Neutrophil (primary cell): ENCODE measurements around the gene CCDC186.

Experiments used
- H3K27ac ChIP-seq: fragments of 200-600 bp; sonication (generic); 2 replicates; pipeline ENCODE4 v1.5.1; 2016; ENCODE audit warnings: mild to moderate bottlenecking, moderate library complexity
- H3K27me3 ChIP-seq: fragments of 200-600 bp; sonication (generic); 2 replicates; pipeline ENCODE4 v1.6.0; 2016; ENCODE audit warnings: mild to moderate bottlenecking
- H3K36me3 ChIP-seq: fragments of 200-600 bp; sonication (generic); 2 replicates; pipeline ENCODE4 v1.5.1; 2017
- H3K4me1 ChIP-seq, 2 experiments: fragments of 200-600 bp in 1 of 2; sonication (generic) in 1 of 2; 1 replicate in 1 of 2; 2 replicates in 1 of 2; pipeline versions ENCODE4 v1.5.1 to v1.6.1; 2013 to 2016; ENCODE audit warnings: low read depth in 1 of 2, low read length in 1 of 2, mild to moderate bottlenecking in 1 of 2, moderate library complexity in 1 of 2; ENCODE audit not compliant: control insufficient read depth in 1 of 2, insufficient read depth in 1 of 2
- H3K4me3 ChIP-seq, 2 experiments: fragments of 200-600 bp in 1 of 2; sonication (generic) in 1 of 2; 1 replicate in 1 of 2; 2 replicates in 1 of 2; pipeline ENCODE4 v1.5.1; 2013 to 2016; ENCODE audit warnings: low read depth in 1 of 2, low read length in 1 of 2, mild to moderate bottlenecking in 1 of 2, moderate library complexity in 1 of 2
- H3K9me3 ChIP-seq: fragments of 200-600 bp; sonication (generic); 2 replicates; pipeline ENCODE4 v1.5.1; 2016
- TF ChIP-seq, protein P1 (sequence below): fragments of 200-600 bp; sonication (generic); IDR thresholded peaks from 2 replicates; pipeline ENCODE4 v1.5.1; 2016; ENCODE audit warnings: antibody characterized with exemption

CCDC186 gene

DNA sequence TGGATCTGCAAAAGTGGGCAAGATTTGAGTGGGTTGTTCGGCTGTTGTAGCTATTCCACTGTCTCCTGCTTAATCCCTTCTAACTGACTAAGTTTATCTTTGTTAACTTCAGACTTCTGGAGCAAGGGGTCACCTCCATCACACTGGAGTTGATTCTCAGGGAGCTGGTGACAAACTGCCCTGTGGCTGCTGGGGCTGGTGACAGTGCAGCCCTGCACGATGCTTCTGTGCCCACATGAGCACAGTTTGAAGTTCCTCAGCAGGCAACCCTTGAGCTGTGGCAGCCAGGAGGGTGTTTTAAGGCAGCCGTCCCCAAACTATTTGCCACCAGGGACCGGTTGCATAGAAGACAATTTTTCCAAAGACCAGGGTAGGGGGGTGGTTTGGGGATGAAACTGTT, 89.8 kb downstream of the CCDC186 start:
- Histone ChIP-seq H3K36me3 (no peaks in the 10 kb centered on the region), H3K9me3 (no peaks in the 10 kb centered on the region), H3K27ac (no peak overlapping the region), H3K4me1 (no peaks in the 10 kb centered on the region), H3K4me3 (no peak overlapping the region), H3K27me3 (no peaks in the 10 kb centered on the region)
- TF ChIP-seq, protein P1, sequence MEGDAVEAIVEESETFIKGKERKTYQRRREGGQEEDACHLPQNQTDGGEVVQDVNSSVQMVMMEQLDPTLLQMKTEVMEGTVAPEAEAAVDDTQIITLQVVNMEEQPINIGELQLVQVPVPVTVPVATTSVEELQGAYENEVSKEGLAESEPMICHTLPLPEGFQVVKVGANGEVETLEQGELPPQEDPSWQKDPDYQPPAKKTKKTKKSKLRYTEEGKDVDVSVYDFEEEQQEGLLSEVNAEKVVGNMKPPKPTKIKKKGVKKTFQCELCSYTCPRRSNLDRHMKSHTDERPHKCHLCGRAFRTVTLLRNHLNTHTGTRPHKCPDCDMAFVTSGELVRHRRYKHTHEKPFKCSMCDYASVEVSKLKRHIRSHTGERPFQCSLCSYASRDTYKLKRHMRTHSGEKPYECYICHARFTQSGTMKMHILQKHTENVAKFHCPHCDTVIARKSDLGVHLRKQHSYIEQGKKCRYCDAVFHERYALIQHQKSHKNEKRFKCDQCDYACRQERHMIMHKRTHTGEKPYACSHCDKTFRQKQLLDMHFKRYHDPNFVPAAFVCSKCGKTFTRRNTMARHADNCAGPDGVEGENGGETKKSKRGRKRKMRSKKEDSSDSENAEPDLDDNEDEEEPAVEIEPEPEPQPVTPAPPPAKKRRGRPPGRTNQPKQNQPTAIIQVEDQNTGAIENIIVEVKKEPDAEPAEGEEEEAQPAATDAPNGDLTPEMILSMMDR: no peak

DNA sequence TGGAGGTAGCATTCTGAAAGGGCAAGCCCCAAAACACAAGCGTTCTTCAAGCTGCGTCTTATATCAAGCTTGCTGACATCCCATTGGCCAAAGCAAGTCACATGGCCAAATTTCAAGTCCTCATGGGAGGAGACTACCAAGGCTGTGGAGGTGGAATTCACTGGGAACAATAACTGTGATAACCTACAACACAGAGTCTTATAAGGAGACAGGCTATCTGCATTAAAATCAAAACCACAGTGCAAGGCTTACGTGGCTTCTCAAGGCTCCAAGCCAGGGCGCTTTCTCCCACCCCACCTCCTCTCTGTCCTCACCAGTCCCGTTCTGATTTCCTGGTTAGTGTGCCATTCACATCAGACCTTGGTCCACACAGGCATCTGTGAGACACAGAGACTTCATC, 91.0 kb downstream of the CCDC186 start:
- TF ChIP-seq, protein P1: no peak
- Histone ChIP-seq H3K9me3 (no peaks in the 10 kb centered on the region), H3K4me3 (no peak overlapping the region), H3K27me3 (no peaks in the 10 kb centered on the region), H3K36me3 (no peaks in the 10 kb centered on the region), H3K4me1 (no peaks in the 10 kb centered on the region), H3K27ac (no peak overlapping the region)

DNA sequence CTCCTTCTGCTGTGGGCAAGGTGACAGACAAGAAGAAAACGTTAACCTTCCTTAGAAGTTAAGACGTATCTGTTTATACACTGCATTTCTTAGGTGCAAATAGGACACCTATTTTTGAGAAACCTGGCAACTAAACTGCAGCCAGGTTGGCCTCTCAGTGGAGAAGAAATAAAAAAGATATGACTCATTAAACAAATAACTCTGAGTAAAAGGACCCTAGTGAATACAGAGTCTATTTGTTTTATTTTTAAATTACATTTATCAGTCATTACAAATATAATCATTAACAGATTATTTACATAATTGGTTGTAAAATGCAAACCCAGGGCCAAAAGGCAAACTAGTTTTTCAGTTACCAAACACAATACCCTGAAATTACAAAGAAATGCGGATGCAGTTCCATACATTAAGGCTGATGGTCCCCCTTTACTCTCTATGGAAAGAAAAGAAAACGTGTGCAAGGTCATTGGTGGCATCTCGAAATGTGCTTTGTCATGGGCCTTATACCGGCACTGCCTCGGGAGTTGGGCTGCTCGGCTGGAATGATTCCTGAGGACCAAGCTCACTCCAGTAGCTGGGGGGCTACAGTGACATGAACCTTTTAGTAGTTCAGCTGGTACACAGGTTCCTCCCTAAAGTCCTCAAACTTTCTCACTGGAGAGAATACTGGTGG, 92.0 kb downstream of the CCDC186 start:
- no peak overlapping the region for H3K4me3 ChIP-seq
- no peaks in the 10 kb centered on the region for H3K4me1 ChIP-seq
- no peak overlapping the region for H3K27ac ChIP-seq
- TF ChIP-seq, protein P1: no peak
- H3K36me3 ChIP-seq: no peaks in the 10 kb centered on the region
- H3K27me3 ChIP-seq: no peaks in the 10 kb centered on the region
- no peaks in the 10 kb centered on the region for H3K9me3 ChIP-seq

DNA sequence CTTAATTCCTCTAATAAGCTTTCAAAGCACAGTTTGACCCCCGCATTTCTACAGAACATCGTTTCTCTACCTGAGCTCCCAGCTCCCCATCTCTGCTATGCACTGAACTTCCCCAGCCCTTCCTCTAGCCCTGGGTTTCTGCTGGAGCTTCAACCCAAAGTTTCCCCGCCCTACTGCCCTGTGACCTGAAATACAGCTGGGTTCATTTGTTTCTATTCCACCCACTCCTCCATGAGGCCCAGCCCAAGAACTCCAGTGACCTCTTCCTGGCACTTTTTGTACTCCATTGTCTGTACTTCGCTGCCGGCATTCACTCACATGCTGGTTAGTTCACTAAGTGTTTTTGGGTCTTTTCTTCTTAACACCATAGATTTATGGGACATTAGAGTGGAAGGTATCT, 94.6 kb downstream of the CCDC186 start:
- Histone ChIP-seq H3K9me3 (no peaks in the 10 kb centered on the region), H3K4me3 (no peak overlapping the region), H3K27ac (no peak overlapping the region), H3K27me3 (peaks cover 3% of the 10 kb centered on the region), H3K36me3 (no peaks in the 10 kb centered on the region), H3K4me1 (no peaks in the 10 kb centered on the region)
- TF ChIP-seq, protein P1: no peak

DNA sequence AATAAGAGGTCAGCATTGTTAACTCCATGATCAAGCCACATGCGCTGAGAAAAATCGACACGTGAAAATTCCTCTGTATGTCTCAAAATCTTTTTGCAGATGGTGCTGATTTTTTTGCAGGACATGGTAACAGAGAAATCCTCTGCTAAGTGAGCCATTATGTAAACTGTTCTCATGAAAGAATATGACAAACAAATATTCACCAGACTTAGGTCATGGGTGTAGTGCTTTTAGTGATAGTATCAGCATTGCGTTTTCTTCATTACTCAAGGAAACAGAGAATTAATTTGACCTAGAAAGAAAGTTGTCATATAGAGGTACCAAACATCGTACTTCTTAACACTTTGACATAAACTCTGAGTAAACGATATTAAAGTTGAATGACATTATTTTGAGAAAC, 95.7 kb downstream of the CCDC186 start:
- H3K27ac ChIP-seq: no peak overlapping the region
- H3K4me1 ChIP-seq: no peaks in the 10 kb centered on the region
- no peaks in the 10 kb centered on the region for H3K9me3 ChIP-seq
- no peaks in the 10 kb centered on the region for H3K36me3 ChIP-seq
- TF ChIP-seq, protein P1: no peak
- H3K27me3 ChIP-seq: peaks cover 10% of the 10 kb centered on the region
- no peak overlapping the region for H3K4me3 ChIP-seq

DNA sequence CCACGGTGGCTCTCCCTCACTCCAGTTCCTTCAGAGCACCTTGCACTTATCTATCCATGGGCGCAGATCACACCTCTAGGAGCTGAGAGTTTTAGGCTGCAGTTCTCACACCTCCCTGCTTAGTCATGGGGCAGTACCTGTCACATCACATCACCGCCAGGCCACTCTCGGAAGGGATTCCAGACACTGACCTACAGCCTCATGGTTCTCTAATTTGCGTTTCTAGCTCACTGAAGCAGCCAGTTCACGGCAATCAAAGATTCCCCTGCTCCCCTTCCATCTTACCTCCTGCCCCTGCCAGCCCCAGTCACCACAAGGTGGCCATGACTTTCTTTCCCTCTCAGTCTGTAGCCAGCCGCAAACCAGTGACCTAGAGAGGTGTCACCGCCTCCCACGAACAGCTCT, 96.2 kb downstream of the CCDC186 start:
- Histone ChIP-seq H3K36me3 (no peaks in the 10 kb centered on the region), H3K4me1 (no peaks in the 10 kb centered on the region), H3K4me3 (no peak overlapping the region), H3K27ac (no peak overlapping the region), H3K27me3 (peaks cover 10% of the 10 kb centered on the region), H3K9me3 (no peaks in the 10 kb centered on the region)
- TF ChIP-seq, protein P1: no peak
